ENCODE data around the gene ARHGAP15.

Gene ARHGAP15

GRCh38 chr2:143730953-143731260, 601.7 kb downstream of the ARHGAP15 start:
- no peak for DNase-seq (ENCODE audit: low read depth in 1 of 2, low spot score in 1 of 2)
- Histone ChIP-seq H3K27ac (replicated peaks) (no peak overlapping the region), H3K27me3 (ENCODE audit: insufficient read depth, poor library complexity, severe bottlenecking) (no peaks in the 10 kb centered on the region), H3K4me3 (replicated peaks; ENCODE audit: insufficient read depth, low read length) (no peak overlapping the region)
- TF ChIP-seq POLR2AphosphoS5 (IDR thresholded peaks at IDR 0.05; ENCODE audit: low read depth), result no peak
- no peak for TF ChIP-seq REST (IDR thresholded peaks at IDR 0.05; ENCODE audit: insufficient replicate concordance, low read depth)
- no peak for TF ChIP-seq GABPA (IDR thresholded peaks at IDR 0.05; ENCODE audit: low read depth)
- TF ChIP-seq CTCF (IDR thresholded peaks at IDR 0.05; ENCODE audit: insufficient read depth, low read length), result no peak
- TF ChIP-seq SPI1 (IDR thresholded peaks at IDR 0.05; ENCODE audit: borderline replicate concordance, low read depth), result no peak

- no peak for DNase-seq (ENCODE audit: low read depth in 1 of 2, low spot score in 1 of 2)
- no peaks in the 10 kb centered on the region for H3K27me3 ChIP-seq (ENCODE audit: insufficient read depth, poor library complexity, severe bottlenecking)
- no peak overlapping the region for H3K27ac ChIP-seq (replicated peaks)
- no peak overlapping the region for H3K4me3 ChIP-seq (replicated peaks; ENCODE audit: insufficient read depth, low read length)
- TF ChIP-seq GABPA (IDR thresholded peaks at IDR 0.05; ENCODE audit: low read depth), result no peak
- TF ChIP-seq CTCF (IDR thresholded peaks at IDR 0.05; ENCODE audit: insufficient read depth, low read length), result no peak
- no peak for TF ChIP-seq POLR2AphosphoS5 (IDR thresholded peaks at IDR 0.05; ENCODE audit: low read depth)
- no peak for TF ChIP-seq SPI1 (IDR thresholded peaks at IDR 0.05; ENCODE audit: borderline replicate concordance, low read depth)
- TF ChIP-seq REST (IDR thresholded peaks at IDR 0.05; ENCODE audit: insufficient replicate concordance, low read depth), result no peak
These were observed 602.9 kb downstream of the ARHGAP15 start for GRCh38 chr2:143732076-143732475.

- H3K27ac ChIP-seq (replicated peaks), result no peak overlapping the region
These were observed 603.7 kb downstream of the ARHGAP15 start for GRCh38 chr2:143732871-143733270.

More at GRCh38 chr2:143732871-143733270, 603.7 kb downstream of the ARHGAP15 start:
- Histone ChIP-seq H3K27me3 (ENCODE audit: insufficient read depth, poor library complexity, severe bottlenecking) (no peaks in the 10 kb centered on the region), H3K4me3 (replicated peaks; ENCODE audit: insufficient read depth, low read length) (no peak overlapping the region)
- no peak for DNase-seq (ENCODE audit: low read depth in 1 of 2, low spot score in 1 of 2)
- TF ChIP-seq CTCF (IDR thresholded peaks at IDR 0.05; ENCODE audit: insufficient read depth, low read length), result no peak
- no peak for TF ChIP-seq SPI1 (IDR thresholded peaks at IDR 0.05; ENCODE audit: borderline replicate concordance, low read depth)
- TF ChIP-seq GABPA (IDR thresholded peaks at IDR 0.05; ENCODE audit: low read depth), result no peak
- no peak for TF ChIP-seq REST (IDR thresholded peaks at IDR 0.05; ENCODE audit: insufficient replicate concordance, low read depth)
- no peak for TF ChIP-seq POLR2AphosphoS5 (IDR thresholded peaks at IDR 0.05; ENCODE audit: low read depth)

Data from HL-60 (cell line).